ENCODE measurements around the gene PRSS8. TPM values are rescaled to one million over a fixed set of nuclear protein-coding genes. Genes with fewer than 3 reads are reported as not detected.
"Not testable (repeated sequence)": the region's sequence is repeated elsewhere in the genome, so short reads cannot be mapped to it uniquely, and the experiment has no call there.

The PRSS8 gene
- total RNA-seq, 2 experiments from 2014 or later, result not detected

DNA sequence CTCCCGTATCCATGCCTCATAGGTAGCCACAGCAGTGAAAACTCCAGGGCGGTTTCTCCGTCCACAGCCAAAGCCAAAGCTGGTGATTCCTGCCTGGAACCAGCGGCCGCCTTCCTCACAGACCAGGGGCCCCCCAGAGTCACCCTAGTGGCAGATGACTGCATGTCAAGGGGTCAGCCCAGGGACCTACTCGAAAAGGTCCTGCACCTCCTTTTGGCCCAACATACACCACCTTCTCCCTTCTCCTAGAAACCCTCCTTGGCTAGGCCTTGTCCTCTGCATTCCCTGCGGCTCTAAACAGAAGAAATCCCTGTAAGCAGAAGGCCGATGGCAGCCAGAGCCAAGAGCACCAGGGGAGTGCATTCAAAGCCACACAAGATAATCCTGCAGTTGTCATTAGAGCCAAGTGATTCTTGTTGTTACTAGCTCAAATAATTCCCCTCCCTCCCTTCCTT lies 8.2 kb upstream of the PRSS8 start:
- POLR2A ChIA-PET, result interaction anchor here (1.6 to 6.9 kb wide), 3 partner anchors 26 to 36 kb away, joined by 10 to 46 read pairs (median 20); partner anchors contain the start of genes FUS and KAT8
- CTCF ChIA-PET, result interaction anchor here (1.1 to 6.0 kb wide), 7 partner anchors 10 to 569 kb away, joined by 3 to 71 read pairs (median 17); partner anchors contain the start of genes FUS and HSD3B7
- H3K36me3 Mint-ChIP-seq (ENCODE audit: low read depth), result no peaks in the 10 kb centered on the region

DNA sequence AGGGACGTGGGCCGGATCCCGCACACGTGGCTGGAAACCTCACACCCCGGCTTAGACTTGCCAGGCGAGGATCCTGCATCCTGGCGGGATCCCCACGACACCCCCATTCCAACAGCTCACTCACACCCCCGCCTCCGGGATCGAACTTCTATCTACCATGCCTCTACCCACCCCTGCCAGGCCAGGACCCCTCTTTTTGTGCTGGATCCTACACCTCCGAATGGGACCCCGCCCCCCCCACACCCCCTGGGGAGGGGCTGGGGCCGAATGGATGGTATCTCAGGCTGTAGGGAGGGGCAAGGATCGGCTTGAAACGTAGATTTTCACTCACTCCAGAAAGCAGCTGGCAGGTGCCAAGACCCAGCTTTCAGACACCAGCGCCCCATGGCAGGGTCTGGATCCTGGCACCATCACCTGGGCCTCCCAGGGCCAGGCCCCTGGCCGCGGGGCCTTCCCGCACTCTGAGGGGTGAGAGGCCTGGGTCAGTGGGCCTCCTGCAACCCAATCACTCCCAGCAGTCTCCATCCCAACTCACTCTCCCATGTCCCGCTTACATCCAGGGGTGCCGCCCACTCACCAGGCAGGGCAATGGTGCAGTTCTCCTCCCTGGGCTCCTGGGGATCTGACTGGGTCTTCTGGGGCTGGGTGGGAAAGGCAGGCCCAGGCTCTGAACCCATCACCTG lies 7.6 kb upstream of the PRSS8 start:
- POLR2A ChIA-PET, result interaction anchor here (0.6 to 6.9 kb wide), 13 partner anchors 26 to 146 kb away, joined by 3 to 46 read pairs (median 5); partner anchors contain the start of genes FUS, KAT8, VKORC1 and ZNF646
- no peaks in the 10 kb centered on the region for H3K36me3 Mint-ChIP-seq (ENCODE audit: low read depth)
- H3K4me3 Mint-ChIP-seq, result peak overlapping the region; percentile 36
- H3K4me1 Mint-ChIP-seq (ENCODE audit: low read depth), result peaks cover 19% of the 10 kb centered on the region
- H3K9me3 Mint-ChIP-seq (ENCODE audit: insufficient read depth), result no peaks in the 10 kb centered on the region
- H3K27ac Mint-ChIP-seq, result peak overlapping the region; percentile 69
- H3K27me3 Mint-ChIP-seq (ENCODE audit: low read depth), result peaks cover 11% of the 10 kb centered on the region
- CTCF ChIA-PET, result interaction anchor here (0.8 to 6.0 kb wide), 34 partner anchors 10 to 570 kb away, joined by 3 to 71 read pairs (median 5); partner anchors contain the start of genes ARMC5, BCKDK, FUS and HSD3B7
- no peak for DNase-seq
- no peak for ATAC-seq

More for the DNA sequence above, 8.2 kb upstream of the PRSS8 start:
- H3K4me1 Mint-ChIP-seq (ENCODE audit: low read depth), result peaks cover 19% of the 10 kb centered on the region
- ATAC-seq (no peak), DNase-seq (no peak)
- H3K4me3 Mint-ChIP-seq, result peak overlapping the region; percentile 36
- peak overlapping the region; percentile 69 for H3K27ac Mint-ChIP-seq
- H3K9me3 Mint-ChIP-seq (ENCODE audit: insufficient read depth), result no peaks in the 10 kb centered on the region
- H3K27me3 Mint-ChIP-seq (ENCODE audit: low read depth), result peaks cover 11% of the 10 kb centered on the region

DNA sequence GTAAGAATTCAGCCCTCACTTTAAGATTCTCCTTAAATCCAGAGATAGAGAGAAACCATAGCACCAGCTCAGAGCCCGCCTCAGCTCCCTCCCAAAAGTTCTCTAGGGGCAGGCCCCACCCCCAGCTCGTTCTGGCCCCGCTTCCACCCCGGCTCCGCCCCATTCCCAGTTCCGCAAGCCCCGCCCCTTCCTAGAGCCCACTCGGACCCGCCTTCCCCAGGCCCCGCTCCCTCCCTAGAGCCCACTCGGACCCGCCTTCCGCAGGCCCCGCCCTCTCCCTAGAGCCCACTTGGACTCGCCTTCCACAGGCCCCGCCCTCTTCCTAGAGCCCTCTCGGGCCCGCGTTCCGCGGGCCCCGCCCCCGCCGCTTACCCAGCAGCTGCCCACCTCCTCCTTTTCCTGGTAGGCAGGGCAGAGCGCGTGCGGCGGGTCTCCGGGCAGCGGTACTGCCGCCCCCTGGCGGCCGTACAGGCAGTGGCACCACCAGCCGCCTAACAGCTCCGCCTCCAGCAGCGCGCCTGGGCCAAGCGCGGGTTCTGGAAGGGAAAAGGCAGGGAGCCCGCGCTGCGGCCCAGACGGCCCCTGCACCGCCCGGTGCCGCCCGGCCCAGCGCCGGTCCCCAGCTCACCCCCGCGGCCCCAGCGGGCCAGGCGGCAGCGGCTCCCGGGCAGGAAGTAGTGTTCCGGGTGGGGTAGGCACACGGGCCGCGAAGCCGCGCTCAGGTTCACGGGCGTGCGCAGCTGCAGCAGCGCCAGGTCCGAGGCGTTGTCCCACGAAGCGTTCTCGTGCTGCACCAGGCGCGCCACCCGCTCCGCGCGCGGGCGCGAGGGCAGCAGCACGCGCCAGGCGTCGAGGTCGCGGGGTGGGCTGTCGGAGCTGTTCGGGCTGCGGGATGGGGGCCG lies 6.8 kb upstream of the PRSS8 start:
- ChIA-PET POLR2A (interaction anchor here (0.6 to 6.9 kb wide), 19 partner anchors 9 to 189 kb away, joined by 3 to 46 read pairs (median 5); partner anchors contain the start of genes FUS, KAT8, SETD1A and VKORC1), CTCF (interaction anchor here (0.6 to 6.0 kb wide), 51 partner anchors 9 to 328 kb away, joined by 3 to 71 read pairs (median 4); partner anchors contain the start of genes ARMC5, BCKDK, FUS and HSD3B7)
- ATAC-seq, result peak; percentile 94
- Mint-ChIP-seq H3K9me3 (ENCODE audit: insufficient read depth) (no peaks in the 10 kb centered on the region), H3K4me1 (ENCODE audit: low read depth) (peaks cover 17% of the 10 kb centered on the region), H3K27ac (peak overlapping the region; percentile 85), H3K27me3 (ENCODE audit: low read depth) (peaks cover 6% of the 10 kb centered on the region), H3K4me3 (peak overlapping the region; percentile 74), H3K36me3 (ENCODE audit: low read depth) (no peaks in the 10 kb centered on the region)
- DNase-seq, result peak; percentile 99

DNA sequence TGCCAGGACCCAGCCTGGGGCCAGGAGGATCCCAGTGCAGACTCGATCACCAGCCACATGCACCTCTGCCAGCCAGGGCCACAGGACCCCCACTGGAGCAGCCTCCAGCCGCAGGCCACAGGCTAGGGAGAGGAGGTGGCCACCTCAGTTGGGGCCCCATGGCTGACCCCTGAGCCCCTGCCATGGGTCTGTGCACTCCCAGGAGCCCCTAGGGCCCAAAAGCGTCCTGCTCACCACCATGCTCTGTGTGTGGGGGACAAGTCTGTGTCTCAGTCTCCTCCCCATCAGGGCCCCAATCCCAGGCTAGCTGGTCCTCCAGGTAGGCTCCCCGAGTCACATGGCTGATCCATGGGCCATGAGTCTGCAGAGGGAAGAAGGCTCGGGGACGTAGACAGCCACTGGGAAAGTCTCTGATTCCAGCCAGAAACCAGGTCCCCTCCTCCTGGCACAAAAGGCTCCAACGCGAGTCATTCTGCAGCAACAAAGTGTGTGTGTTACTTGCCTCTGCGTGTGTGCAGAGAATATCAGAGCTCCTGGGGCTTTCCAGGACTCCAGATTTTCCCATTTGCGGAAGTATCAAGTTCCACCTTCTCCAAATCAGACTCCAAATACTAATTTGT lies 6.1 kb upstream of the PRSS8 start:
- ChIA-PET POLR2A (interaction anchor here (0.6 to 6.9 kb wide), 17 partner anchors 10 to 188 kb away, joined by 3 to 46 read pairs (median 5); partner anchors contain the start of genes FUS, SETD1A, VKORC1 and ZNF646), CTCF (interaction anchor here (0.6 to 6.0 kb wide), 49 partner anchors 9 to 327 kb away, joined by 3 to 71 read pairs (median 4); partner anchors contain the start of genes ARMC5, BCKDK, FUS and HSD3B7)
- Mint-ChIP-seq H3K9me3 (ENCODE audit: insufficient read depth) (no peaks in the 10 kb centered on the region), H3K4me3 (peak overlapping the region; percentile 74), H3K36me3 (ENCODE audit: low read depth) (no peaks in the 10 kb centered on the region), H3K27ac (peak overlapping the region; percentile 85), H3K27me3 (ENCODE audit: low read depth) (peaks cover 6% of the 10 kb centered on the region), H3K4me1 (ENCODE audit: low read depth) (peaks cover 17% of the 10 kb centered on the region)
- ATAC-seq, result no peak
- DNase-seq, result no peak

DNA sequence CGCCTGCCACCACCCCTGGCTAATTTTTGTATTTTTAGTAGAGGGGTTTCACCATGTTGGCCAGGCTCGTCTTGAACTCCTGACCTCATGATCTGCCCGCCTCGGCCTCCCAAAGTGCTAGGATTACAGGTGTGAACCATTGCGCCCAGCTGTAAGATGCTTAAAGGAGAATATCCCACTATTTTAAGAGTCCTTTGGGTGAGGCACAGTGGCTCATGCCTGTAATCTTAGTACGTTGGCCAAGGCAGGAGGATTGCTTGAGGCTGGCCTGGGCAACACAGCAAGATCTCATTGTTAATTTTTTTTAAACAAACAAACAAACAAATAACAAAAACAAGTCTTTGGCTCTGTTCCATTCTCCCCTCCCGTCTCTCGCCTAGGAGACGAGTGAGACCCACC lies 5.5 kb upstream of the PRSS8 start:
- H3K27ac Mint-ChIP-seq; DNase-seq; H3K4me3 Mint-ChIP-seq; H3K27me3 Mint-ChIP-seq (ENCODE audit: low read depth); H3K9me3 Mint-ChIP-seq (ENCODE audit: insufficient read depth); ATAC-seq; H3K36me3 Mint-ChIP-seq (ENCODE audit: low read depth): not testable (repeated sequence)
- ChIA-PET POLR2A (interaction anchor here (0.6 to 1.9 kb wide), 3 partner anchors 39 to 43 kb away, joined by 3 to 5 read pairs (median 3); partner anchors contain the start of gene FUS), CTCF (interaction anchor here (0.6 to 3.7 kb wide), 4 partner anchors 21 to 320 kb away, joined by 4 to 53 read pairs (median 11); partner anchors contain the start of gene KAT8)
- H3K4me1 Mint-ChIP-seq (ENCODE audit: low read depth), result peaks cover 17% of the 10 kb centered on the region

DNA sequence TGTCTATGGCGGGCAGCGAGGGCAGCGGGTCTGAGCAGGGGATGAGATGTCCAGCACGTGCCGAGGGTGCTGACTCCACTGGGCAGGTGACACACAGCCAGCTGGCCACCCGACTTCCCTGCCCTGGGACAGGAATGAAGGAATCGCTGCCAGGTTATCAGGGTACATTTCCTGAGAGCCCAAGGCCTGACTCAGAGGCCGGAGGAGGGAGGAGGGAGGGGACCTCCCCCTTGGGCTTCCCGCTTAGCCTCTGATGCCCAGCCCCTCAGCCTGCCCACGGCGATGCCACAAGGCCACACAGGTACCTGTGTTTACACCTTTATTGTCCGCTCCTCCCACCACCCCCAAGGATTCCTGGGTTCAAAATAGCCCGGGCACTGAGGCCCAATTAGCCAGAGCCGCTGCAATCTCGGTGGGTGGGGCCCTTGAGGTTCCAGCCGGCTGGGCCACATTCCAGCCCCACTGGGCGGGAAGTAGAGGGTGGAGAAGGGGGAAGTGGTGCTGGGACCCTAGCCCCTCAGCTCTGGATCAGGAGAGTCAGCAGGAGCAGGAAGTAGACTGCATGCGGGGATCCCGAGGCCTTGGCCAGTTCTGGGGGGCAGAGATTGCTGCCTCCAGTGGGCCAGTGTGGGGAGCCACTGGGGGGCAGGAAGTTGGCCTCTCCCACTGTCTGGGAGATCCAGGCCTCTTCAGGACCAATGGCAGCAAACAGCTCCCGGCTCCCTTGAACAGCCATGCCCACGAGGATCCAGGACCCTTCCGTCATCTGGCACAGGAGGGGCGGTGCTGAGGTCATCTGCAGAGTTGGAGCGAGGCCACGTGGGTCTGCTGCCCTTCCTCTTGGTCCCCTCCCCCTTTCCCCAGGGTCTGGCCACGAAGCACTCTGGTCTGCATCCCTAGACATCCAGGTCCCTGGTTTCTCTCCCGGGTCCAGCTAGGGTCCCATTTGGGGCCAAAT lies 3.4 kb upstream of the PRSS8 start:
- ChIA-PET CTCF (no interaction called here), POLR2A (interaction anchor here (0.7 kb wide), 1 partner anchor 45 kb away, joined by 4 read pairs; no protein-coding TSS in a partner anchor)
- Mint-ChIP-seq H3K4me3 (no peak overlapping the region), H3K4me1 (ENCODE audit: low read depth) (peaks cover 15% of the 10 kb centered on the region), H3K9me3 (ENCODE audit: insufficient read depth) (no peaks in the 10 kb centered on the region), H3K36me3 (ENCODE audit: low read depth) (no peaks in the 10 kb centered on the region), H3K27ac (no peak overlapping the region), H3K27me3 (ENCODE audit: low read depth) (peaks cover 2% of the 10 kb centered on the region)
- DNase-seq (no peak), ATAC-seq (no peak)

DNA sequence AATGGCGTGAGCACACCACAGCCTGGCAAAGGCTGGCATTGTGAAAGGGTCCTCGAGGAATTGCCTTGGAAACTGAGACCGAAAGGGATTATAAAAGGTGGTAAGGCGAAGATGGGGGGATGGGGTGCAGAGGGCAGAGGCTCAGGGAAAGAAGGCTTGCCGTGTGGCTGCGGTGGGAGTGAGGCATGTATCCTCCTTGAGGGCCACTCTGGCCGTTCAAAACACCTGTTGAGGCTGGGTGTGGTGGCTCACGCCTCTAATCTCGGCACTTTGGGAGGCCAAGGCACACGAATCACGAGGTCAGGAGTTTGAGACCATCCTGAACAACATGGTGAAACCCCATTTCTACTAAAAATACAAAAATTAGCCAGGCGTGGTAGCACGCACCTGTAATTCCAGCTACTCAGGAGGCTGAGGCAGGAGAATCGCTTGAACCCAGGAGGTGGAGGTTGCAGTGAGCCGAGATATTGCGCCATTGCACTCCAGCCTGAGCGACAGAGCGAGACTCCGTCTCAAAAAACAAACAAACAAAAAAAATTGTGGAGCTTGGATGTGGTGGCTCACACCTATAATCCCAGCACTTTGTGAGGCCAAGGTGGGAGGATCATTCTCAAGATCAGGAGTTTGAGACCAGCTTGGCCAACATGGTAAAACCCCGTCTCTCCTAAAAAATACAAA lies 1.4 kb upstream of the PRSS8 start:
- H3K36me3 Mint-ChIP-seq (ENCODE audit: low read depth); H3K27me3 Mint-ChIP-seq (ENCODE audit: low read depth); POLR2A ChIA-PET; DNase-seq; ATAC-seq; CTCF ChIA-PET; H3K9me3 Mint-ChIP-seq (ENCODE audit: insufficient read depth); H3K4me3 Mint-ChIP-seq; H3K4me1 Mint-ChIP-seq (ENCODE audit: low read depth); H3K27ac Mint-ChIP-seq: not testable (repeated sequence)

DNA sequence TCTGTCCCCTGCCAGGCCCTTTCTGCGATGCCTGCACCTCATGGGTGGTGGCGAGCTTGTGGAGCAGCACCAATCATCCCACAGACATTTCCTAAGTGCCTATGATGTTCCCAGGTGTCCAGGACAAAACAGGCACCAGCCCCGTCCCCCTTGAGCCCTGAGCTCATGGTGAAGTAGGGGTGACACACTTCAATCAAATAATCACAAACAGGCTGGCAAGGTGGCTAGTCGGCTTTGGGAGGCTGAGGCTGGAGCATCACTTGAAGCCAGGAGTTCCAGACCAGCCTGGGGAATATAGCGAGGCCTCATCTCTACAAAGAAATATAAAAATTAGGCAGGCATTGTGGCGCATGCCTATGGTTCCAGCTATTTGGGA lies 748 bp upstream of the PRSS8 start:
- Mint-ChIP-seq H3K36me3 (ENCODE audit: low read depth) (peaks cover under 1% of the 10 kb centered on the region), H3K9me3 (ENCODE audit: insufficient read depth) (no peaks in the 10 kb centered on the region), H3K27me3 (ENCODE audit: low read depth) (no peaks in the 10 kb centered on the region), H3K27ac (no peak overlapping the region), H3K4me1 (ENCODE audit: low read depth) (peaks cover under 1% of the 10 kb centered on the region), H3K4me3 (no peak overlapping the region)
- ATAC-seq (no peak), DNase-seq (no peak)
- POLR2A ChIA-PET, result no interaction called here
- CTCF ChIA-PET, result interaction anchor here (0.6 kb wide), 1 partner anchor 15 kb away, joined by 3 read pairs; no protein-coding TSS in a partner anchor

DNA sequence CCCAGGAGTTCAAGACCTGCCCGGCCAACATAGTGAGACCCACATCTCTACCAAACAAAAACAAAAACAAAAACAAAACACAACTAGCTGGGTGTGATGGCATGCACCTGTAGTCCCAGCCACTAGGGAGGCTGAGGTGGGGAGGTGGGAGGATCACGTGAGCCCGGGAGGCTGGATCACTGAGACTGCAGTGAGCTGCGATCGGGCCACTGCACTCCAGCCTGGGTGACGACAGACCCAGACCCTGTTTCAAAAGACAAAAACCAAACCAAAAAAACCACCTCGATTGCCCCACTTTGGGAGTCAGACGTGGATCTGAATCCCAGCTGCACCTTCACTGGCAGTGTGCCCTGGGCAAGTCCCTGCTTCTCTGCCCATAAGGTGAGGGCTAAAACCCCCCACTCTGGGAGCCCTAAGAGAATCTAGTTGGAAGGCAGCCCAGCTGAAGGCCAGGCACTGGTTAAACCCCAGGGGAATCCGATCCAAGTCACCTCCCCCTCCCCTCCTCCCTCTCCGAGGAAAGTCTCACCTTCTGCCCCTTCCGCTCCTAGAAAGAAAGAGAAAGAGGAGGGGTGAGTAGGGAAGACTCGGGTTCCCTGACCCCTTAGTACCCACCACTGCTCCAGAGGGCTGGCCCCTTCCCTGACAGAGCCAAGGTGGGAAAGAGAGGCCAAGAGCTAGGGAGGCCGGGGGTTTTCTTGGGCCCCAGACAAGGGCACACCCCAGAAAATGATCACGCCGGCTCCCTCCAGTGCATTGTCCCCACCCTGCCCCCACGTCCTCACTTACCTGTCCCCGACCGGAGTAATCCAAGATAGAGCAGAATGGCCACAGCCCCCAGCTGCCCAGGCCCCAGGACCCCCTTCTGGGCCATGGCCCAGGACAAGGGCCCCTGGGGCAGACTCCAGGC lies 647 bp downstream of the PRSS8 start:
- H3K27me3 Mint-ChIP-seq (ENCODE audit: low read depth), result no peaks in the 10 kb centered on the region
- ATAC-seq (no peak), DNase-seq (no peak)
- ChIA-PET CTCF (no interaction called here), POLR2A (interaction anchor here (1.6 kb wide), 1 partner anchor 17 kb away, joined by 4 read pairs; the partner anchor contains the start of gene KAT8)
- no peak overlapping the region for H3K27ac Mint-ChIP-seq
- H3K36me3 Mint-ChIP-seq (ENCODE audit: low read depth), result peaks cover 7% of the 10 kb centered on the region
- H3K9me3 Mint-ChIP-seq (ENCODE audit: insufficient read depth), result no peaks in the 10 kb centered on the region
- no peak overlapping the region for H3K4me3 Mint-ChIP-seq
- no peaks in the 10 kb centered on the region for H3K4me1 Mint-ChIP-seq (ENCODE audit: low read depth)
